ENCODE measurements around the gene MYH13.

MYH13 gene

GRCh38 chr17:10372906-10373305 lies at the start of gene MYH13:
Gene MYH13 (minus strand): TSS chr17:10373006. CDS start chr17:10364530, 8,476 bp downstream.
- DNase-seq (ENCODE audit: low spot score), result no peak

- DNase-seq (ENCODE audit: low spot score), result no peak
Measured at GRCh38 chr17:10421900-10422542, 49.2 kb upstream of the MYH13 start, which contains the start of gene MYH8. Gene MYH8 (minus strand): TSS chr17:10421950. CDS start chr17:10420227, 1,723 bp downstream.

GRCh38 chr17:10421211-10421610 lies 48.4 kb upstream of the MYH13 start:
- DNase-seq (ENCODE audit: low spot score), result no peak

GRCh38 chr17:10420811-10421210 lies 48.0 kb upstream of the MYH13 start:
- no peak for DNase-seq (ENCODE audit: low spot score)

GRCh38 chr17:10417431-10417830 lies 44.6 kb upstream of the MYH13 start:
- no peak for DNase-seq (ENCODE audit: low spot score)

GRCh38 chr17:10415161-10415560 lies 42.4 kb upstream of the MYH13 start:
- no peak for DNase-seq (ENCODE audit: low spot score)

- no peak for DNase-seq (ENCODE audit: low spot score)
Measured at GRCh38 chr17:10403589-10403988, 30.8 kb upstream of the MYH13 start.

GRCh38 chr17:10398352-10398751 lies 25.5 kb upstream of the MYH13 start:
- no peak for DNase-seq (ENCODE audit: low spot score)

GRCh38 chr17:10396524-10397163 lies 23.8 kb upstream of the MYH13 start:
- DNase-seq (ENCODE audit: low spot score), result no peak

GRCh38 chr17:10394201-10394887 lies 21.5 kb upstream of the MYH13 start:
- no peak for DNase-seq (ENCODE audit: low spot score)

- no peak for DNase-seq (ENCODE audit: low spot score)
Measured at GRCh38 chr17:10392880-10393279, 20.1 kb upstream of the MYH13 start.

GRCh38 chr17:10385871-10386270 lies 13.1 kb upstream of the MYH13 start:
- no peak for DNase-seq (ENCODE audit: low spot score)

GRCh38 chr17:10384175-10384574 lies 11.4 kb upstream of the MYH13 start:
- DNase-seq (ENCODE audit: low spot score), result no peak

- DNase-seq (ENCODE audit: low spot score), result no peak
Measured at GRCh38 chr17:10380631-10381408, 8.0 kb upstream of the MYH13 start.

- no peak for DNase-seq (ENCODE audit: low spot score)
Measured at GRCh38 chr17:10370016-10370608, 2.7 kb downstream of the MYH13 start.

GRCh38 chr17:10369239-10369638 lies 3.6 kb downstream of the MYH13 start:
- no peak for DNase-seq (ENCODE audit: low spot score)

GRCh38 chr17:10368561-10368960 lies 4.2 kb downstream of the MYH13 start:
- no peak for DNase-seq (ENCODE audit: low spot score)

- DNase-seq (ENCODE audit: low spot score), result no peak
Measured at GRCh38 chr17:10360578-10360977, 12.2 kb downstream of the MYH13 start.

GRCh38 chr17:10357768-10358167 lies 15.0 kb downstream of the MYH13 start:
- DNase-seq (ENCODE audit: low spot score), result peak; percentile 9

- DNase-seq (ENCODE audit: low spot score), result no peak
Measured at GRCh38 chr17:10354651-10355050, 18.2 kb downstream of the MYH13 start.

GRCh38 chr17:10352893-10353292 lies 19.9 kb downstream of the MYH13 start:
- DNase-seq (ENCODE audit: low spot score), result no peak

- no peak for DNase-seq (ENCODE audit: low spot score)
Measured at GRCh38 chr17:10349403-10349802, 23.4 kb downstream of the MYH13 start.
